Activated gamma-delta T cell treated with anti-CD3 and anti-CD28 coated beads, Interleukin-2, amount 50 U/mL, for 16 hours (primary cell): ENCODE results near the gene RETREG2.

Experiments
- DNase-seq: peaks from one replicate; pipeline ENCODE4 v3.0.0-alpha.2; 2020; ENCODE audit warnings: low read depth

The RETREG2 gene

DNA sequence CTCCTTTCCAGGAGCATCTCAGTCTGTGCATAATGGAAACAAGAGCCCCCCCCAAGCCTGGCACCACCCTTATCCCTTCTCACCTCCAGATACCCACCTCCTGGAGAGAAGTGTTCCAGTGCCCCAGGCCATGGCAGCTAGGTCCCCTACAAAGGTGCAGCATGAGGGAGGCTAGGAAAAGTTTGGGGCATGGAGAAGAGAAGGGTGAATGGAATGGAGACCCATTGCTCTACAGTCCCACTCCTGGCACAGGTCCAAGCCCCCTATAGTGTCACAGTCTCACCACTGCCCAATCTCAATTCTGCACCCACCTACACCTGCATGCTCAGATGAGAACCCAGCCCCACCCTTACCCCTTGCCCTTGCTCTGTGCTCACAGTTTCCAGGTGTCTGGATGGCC is 9.1 kb upstream of the RETREG2 start:
- DNase-seq: no peak

DNA sequence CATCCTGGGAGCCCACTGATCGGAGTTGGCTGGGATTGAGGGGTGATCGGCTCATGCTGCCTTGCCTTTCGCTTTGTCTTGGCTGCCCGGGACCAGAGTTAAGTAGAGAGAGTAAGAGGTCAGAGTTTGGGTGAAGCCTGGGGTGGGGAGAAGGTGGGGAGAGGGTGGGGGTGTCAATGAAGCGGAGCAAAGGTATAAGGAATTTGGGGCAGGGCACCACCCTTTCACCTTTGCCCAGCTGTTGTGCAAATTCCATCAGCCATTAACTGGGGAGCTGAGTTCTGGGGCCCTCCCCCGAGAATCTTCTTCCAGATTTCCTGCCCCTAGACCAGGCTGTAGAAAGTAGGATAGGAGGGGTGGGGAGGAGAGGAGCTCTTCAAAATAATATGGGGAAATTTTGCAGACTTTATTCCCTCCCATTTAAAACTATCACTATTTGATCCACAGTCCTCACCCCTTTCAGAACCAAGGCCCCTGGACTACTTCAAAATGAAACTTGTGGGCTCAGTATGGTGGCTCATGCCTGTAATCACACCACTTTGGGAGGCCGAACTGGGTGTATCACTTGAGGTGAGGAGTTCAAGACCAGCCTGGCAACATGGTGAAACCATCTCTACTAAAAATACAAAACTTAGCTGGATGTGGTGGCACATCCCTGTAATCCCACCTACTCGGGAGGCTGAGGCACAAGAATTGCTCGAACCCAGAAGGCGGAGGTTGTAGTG is 8.0 kb upstream of the RETREG2 start, which contains the start of gene SLC23A3:
Gene SLC23A3 (minus strand): TSS at position 100 of the 725 bp plus-strand sequence. CDS start 45 bp downstream, at position 55.
- no peak for DNase-seq

DNA sequence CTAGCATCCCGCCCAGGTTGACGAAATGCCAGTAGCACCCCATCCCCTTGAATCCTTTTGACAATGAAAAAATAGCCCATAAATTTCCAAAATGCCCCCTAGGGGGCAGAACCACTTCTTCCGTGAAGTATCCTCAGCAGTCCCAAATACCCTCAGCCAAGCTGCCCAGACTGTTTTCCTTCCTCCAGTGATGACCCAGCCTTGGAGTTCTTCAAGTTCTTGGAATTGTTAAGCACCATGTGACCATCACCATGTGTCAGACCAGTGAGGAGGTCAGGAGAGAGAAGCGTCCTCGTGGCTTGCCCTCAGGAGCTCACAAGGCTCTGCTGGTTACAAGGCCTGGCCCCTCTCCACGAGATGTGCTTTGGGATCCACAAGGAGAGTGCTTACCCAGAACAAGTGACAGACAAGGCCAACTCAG is 6.8 kb upstream of the RETREG2 start:
- no peak for DNase-seq

DNA sequence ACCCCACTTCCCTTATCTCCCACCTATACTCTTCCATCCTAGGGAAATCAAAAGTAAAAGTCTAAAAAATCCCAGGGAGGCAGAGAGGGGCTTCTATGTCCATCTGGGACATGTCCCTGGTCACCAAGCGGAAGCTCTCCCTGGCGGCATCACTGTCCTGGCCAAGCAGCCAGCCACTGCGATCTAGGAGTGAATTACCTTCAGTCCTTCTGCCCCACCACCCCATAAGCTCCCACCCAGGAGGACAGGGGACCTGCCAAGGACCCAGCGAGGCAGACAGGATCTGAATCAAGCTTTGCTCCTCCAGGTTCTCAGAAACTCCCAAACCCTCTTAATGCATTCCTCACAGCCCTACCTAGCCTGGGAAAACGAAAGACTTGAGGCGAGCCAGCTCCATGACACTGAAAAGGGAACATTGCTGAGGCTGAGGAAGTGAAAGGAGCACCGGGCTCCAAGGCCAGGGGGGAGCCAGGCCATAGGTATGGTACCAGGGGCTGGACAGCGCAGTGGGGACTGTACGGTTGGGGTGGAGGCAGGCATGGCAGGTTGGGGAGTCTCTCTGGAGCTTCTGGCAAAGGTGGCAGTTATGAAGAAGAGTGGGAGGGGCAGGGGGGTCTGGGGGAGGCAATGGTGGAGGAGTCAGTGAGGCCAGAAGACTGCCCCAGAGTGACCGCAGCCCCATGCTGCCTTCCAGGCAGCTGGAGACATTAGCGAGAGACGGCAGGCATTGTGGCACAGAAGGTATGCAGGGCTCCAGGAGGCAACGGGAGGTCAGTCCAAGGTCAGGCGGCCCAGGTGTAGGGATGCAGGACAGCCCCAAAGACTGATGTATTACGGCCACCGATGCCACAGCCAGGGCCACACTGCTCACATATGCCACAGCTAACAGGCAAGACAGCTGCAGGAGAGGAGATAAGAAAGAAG is 5.6 kb upstream of the RETREG2 start:
- no peak for DNase-seq

DNA sequence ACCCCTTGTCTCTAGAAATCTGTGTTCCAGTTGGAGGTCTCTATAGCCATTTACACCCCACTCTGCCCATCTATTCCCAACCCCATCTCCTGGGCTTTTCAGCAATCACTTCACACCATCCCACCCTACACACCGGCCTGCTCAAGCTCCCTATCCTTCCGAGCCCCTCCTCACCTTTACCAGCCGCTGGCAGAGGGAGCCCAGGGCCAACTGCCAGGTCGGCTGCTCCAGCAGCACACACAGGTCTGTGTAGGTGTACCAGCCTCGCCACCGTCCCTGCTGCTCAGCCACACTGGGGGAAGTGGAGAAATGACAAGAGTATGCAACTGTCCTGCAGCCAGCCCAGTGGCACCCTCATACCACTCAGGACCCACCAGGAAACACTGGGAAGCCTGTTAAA is 4.9 kb upstream of the RETREG2 start:
- no peak for DNase-seq

DNA sequence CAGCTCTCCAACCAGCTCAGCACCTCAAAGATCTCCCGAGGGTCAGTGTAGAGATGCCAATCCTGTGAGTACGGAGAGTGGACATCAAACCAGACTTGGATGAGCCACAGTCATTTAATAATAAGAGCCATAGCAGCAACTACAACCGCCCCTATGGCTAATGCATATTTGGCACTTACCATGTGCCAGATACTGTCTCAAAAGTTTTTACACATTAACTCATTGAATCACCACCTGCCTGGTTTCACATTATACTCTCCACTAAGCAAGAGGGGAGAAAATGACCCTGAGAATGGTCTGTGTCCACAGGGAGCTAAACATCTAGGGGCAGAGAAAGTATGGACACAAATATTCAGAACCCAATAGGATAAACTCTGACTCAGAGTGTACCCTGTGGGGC is 3.9 kb upstream of the RETREG2 start:
- DNase-seq: no peak

DNA sequence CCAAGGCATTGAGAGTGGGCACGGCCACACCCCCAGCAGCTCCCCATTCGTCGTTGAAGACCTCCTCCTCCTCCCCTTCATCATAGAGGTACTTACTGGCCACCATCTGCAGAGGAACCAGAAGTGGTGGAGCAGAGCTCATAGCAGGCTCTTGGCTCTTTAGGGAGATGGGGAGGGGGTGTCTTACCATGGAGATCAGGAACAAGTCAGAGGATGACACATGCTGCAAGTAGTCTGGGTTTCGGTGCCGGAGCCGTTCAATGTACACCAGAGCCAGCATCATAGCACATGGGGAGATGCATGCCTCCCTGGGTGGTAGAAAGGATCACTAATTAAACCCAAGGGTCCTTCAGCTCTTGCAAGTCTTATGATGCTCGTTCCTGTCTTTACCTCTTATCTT is 3.3 kb upstream of the RETREG2 start:
- no peak for DNase-seq

DNA sequence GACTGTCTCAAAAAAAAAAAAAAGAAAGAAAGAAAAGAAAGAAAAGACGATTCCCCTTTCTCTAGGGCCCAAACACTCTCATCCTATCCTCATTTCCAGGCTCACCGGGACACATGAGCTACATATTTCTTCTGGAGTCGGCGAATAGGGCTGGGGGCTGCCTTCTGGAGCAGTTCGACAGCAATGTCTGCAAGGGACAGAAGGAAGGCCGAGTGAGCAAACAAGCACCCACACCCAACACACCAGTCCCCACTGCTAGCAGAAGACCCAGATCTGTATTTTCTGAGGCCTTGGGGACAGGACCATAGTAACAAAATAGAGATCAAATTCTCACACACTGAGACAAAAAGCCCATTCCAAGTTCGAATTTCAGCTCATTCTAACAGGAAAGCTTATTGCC is 2.6 kb upstream of the RETREG2 start:
- no peak for DNase-seq

DNA sequence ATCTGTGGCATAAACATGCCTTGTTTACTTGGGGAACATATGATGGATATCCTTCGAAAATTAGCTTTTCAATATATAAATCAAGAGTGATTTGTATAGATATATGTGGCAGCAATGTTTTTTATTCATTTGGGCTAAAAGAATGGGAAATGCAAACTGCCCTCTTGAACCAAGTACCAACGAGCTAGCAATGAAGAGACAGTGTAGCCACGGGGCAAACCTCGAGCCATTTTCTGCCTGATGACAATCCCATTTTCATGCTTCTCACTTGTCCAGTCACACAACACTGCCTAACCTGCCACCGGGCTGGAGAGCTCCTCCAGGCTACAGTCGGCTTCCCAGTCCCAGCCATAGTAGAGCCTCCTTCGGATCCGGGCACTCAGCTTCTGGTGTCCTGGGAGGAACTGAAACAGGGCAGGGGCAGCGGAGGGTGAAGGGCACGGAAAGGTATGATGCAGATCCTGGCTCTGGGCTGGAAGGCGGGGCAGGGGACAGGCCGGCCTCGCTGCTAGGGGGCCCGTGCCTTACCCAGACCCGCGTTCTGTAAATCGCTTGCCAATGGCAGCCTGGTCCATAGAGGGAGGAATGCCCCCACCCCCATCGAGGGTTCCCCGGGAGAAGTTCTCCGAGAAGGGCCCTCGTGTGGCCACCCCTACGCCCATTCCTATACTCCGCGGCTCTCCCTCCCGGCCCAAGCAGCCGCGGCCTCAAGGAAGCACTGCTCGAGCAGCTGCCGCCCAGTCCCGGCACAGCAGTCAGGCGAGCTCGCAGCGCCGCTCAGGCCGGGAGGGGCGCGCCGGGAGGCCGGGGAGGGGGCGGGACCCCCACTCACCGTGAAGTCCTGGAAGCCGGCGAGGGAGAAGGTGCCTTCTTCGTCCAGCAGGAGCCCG is 1.9 kb upstream of the RETREG2 start:
- DNase-seq: no peak

DNA sequence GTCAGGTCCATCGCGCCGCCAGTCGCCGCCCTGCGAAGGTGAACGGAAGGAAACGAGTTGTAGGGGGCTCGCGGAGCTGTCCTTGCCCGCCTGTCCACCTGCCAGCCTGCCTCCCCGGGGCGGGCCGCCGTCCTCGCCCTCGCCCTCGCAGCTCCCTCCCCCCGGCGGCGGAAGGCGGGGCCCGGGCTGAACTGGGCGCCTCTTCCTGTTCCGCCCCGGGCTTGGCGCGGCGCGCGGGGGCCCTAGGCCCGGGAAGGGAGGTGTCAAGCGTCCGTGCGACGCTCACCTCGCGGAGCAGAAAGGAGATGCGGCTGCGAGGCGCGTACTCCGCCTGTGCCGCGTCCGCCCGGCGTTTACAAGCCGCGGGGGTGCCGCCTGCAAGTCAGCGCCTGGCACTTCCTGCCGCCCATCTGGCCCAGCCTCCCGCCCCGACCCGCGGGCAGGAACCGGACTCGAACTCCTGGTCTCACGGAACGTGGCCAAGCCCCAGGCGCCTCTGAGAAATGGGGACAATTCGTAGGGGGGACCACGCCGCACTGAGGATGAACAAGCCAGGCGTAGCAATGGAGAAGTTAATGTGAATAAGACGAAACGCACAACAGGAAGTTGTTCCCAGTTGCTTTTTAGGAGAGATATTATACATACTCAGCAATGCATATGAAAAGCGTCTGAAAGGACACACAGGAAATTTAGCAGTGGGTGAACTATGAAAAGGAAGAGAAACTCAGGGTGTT is 1.1 kb upstream of the RETREG2 start, which contains the start of gene CNPPD1:
Gene CNPPD1 (minus strand): TSS at position 108 of the 734 bp plus-strand sequence. CDS start 97 bp downstream, at position 11.
- peak; percentile 78 for DNase-seq

DNA sequence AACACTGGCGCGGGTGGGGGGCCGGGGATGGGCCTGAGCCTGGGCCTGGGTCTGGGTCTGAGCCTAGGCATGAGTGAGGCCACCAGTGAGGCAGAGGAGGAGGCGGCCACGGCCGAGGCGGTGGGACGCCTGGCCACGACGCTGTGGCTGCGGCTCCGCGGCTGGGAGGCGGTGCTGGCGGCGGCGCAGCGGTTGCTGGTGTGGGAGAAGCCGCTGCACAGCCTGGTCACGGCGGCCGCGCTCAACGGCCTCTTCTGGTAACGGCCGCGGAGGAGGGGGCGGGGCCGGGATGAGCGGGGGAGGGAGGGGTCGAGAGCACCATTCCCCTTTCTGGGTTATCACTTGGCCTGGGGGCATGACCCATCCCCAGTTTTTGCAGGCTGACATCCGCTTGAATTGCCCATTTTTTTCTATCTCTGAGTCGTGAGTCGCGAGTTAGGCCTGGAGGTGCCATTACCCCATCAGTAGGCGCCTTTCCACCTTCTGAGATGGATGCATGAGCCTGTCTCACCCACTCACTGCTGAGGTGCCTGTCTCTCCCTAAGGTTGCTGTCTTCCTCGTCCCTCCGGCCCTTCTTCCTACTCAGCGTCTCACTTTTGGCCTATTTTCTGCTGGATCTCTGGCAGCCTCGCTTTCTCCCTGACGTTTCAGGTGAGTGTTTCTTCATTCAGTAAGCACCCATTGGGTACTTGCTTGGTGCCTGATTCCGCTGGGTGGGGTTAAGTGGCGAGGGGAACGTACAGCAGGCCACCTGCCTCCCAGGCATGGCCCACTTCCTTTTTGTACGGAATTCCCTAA is 501 bp downstream of the RETREG2 start:
- DNase-seq: peak; percentile 15

DNA sequence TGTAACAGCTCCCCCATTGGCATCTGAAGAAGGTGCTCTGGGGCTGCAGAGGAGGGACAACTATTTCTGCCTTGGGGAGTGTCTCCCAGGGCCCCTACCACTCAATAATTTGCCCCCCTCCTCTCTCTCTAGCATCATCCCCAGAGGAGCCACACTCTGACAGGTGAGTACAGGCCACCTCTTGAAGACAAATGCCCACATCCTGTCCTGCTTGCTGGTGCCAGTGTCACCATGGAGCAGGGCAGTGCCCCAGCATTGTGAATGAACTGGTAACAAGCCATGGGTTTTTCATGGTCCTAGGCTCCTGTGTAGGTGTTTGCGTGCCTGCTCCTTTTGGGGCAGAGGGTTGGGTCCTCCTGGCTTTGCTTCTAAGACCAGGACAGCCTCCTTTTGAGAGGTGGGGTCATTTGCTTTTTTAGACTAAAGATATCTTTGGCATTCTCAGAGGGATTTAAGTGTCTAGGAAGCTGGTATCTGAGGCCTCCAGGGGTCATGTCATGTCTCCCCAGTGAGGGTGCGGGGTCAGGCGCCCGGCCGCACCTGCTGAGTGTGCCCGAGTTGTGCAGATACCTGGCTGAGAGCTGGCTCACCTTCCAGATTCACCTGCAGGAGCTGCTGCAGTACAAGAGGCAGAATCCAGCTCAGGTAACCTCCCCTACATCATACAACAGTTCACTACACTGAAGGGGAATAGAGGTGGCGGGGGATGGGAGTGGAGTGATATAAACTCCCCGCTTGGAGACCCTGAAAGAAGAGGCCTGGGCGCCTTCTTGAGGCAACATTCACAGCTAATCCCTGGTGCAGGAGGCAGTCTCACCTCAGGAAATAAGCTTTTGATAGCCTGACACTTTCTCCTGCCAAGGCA is 1.8 kb downstream of the RETREG2 start:
- DNase-seq: no peak

DNA sequence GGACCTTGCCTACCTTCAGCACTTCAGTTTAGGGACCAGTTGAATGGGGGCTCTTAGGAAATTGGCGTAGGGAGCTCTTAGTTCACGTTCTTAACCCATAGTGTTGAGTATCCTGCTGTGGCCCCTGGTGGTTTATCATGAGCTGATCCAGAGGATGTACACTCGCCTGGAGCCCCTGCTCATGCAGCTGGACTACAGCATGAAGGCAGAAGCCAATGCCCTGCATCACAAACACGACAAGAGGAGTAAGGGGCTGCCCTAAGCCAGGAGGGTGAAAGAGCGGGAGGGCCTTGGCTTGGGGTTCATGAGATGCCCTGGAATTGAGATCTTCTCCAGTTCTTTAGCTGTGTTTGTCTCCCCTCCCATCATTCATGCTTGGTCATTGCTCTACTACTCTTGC is 2.9 kb downstream of the RETREG2 start:
- DNase-seq: no peak

DNA sequence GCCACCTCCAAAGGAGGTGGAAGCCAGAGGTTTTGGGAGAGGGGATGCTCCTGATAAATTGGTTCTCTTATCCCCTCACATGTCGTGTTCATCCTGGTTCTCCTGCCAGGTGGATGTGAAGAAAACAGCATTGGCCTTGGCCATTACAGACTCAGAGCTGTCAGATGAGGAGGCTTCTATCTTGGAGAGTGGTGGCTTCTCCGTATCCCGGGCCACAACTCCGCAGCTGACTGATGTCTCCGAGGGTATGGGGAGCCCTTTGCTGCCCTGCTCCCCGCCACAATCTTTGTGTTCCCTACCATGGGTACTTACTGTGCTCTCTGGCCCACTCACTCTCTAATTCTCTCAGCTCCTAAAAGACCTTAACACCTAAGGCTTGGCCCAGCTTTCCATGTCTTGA is 3.5 kb downstream of the RETREG2 start:
- DNase-seq: no peak

DNA sequence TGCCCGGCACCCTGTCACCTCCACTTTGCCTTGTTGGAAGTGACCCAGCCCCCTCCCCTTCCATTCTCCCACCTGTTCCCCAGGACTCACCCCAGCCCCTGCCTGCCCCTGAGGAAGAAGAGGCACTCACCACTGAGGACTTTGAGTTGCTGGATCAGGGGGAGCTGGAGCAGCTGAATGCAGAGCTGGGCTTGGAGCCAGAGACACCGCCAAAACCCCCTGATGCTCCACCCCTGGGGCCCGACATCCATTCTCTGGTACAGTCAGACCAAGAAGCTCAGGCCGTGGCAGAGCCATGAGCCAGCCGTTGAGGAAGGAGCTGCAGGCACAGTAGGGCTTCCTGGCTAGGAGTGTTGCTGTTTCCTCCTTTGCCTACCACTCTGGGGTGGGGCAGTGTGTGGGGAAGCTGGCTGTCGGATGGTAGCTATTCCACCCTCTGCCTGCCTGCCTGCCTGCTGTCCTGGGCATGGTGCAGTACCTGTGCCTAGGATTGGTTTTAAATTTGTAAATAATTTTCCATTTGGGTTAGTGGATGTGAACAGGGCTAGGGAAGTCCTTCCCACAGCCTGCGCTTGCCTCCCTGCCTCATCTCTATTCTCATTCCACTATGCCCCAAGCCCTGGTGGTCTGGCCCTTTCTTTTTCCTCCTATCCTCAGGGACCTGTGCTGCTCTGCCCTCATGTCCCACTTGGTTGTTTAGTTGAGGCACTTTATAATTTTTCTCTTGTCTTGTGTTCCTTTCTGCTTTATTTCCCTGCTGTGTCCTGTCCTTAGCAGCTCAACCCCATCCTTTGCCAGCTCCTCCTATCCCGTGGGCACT is 4.5 kb downstream of the RETREG2 start:
- no peak for DNase-seq

DNA sequence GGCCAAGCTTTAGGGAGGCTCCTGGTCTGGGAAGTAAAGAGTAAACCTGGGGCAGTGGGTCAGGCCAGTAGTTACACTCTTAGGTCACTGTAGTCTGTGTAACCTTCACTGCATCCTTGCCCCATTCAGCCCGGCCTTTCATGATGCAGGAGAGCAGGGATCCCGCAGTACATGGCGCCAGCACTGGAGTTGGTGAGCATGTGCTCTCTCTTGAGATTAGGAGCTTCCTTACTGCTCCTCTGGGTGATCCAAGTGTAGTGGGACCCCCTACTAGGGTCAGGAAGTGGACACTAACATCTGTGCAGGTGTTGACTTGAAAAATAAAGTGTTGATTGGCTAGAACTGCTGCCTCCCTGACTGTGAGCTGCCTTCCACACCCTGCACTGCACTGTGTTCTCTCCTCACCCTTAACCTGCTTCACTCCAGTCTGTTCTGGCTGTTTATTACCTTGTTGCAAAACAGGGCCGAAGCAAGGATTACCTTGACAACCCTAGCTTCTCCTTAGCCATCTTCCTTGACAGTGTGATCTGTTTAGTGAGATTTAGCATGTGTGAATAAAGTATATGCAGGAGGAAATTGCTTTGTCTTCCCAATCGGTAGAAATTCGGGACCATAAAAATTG is 5.2 kb downstream of the RETREG2 start:
- no peak for DNase-seq

DNA sequence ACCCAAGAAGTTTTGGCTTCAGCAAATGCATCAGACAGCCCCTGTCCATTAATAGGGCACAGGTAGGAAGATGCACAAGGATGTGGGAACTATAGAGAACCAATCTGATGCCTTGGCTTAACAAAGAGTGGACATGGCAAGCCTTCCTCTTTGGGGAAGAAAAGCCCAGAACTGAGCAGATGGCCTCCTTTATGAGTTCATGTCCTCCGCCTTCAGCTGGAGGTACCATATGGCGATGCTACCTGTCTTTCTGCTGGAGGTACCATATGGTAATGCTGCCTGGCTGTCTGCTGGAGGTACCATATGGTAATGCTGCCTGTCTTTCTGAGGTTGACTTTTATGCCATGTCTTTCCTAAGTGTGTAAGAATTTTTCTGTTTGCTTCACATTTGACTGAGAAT is 6.0 kb downstream of the RETREG2 start:
- DNase-seq: no peak
